H1 (cell line): Measurements from ENCODE around the gene P2RY8.

Experiments
- ATF3 ChIP-seq: IDR thresholded peaks from 2 replicates; pipeline ENCODE4 v1.6.1; 2011; ENCODE audit warnings: low read depth, mild to moderate bottlenecking, low read length; ENCODE audit not compliant: insufficient read depth
- CTCF ChIP-seq, 3 experiments: IDR thresholded peaks; 1 replicate in 2 of 3; 2 replicates in 1 of 3; pipeline versions ENCODE4 v1.5.1 to v1.6.1; 2011; ENCODE audit warnings: low read length in 3 of 3, mild to moderate bottlenecking in 3 of 3, inconsistent platforms in 2 of 3, low read depth in 1 of 3, moderate library complexity in 1 of 3; ENCODE audit not compliant: insufficient read depth in 1 of 3; ENCODE audit errors: control extremely low read depth in 1 of 3
- EGR1 ChIP-seq: IDR thresholded peaks from 2 replicates; pipeline ENCODE4 v1.6.1; 2011; ENCODE audit warnings: low read depth, low read length, borderline replicate concordance
- HDAC2 ChIP-seq, 2 experiments: fragments of 300-600 bp in 1 of 2; sonication (generic) in 1 of 2; IDR thresholded peaks; 2 replicates each; pipeline ENCODE4 v1.6.1; 2011 to 2012; ENCODE audit warnings: low read depth in 2 of 2, low read length in 2 of 2, mild to moderate bottlenecking in 2 of 2, moderate library complexity in 2 of 2, borderline replicate concordance in 1 of 2, inconsistent platforms in 1 of 2
- HDAC6 ChIP-seq: IDR thresholded peaks from one replicate; pipeline ENCODE4 v1.7.1; 2012; ENCODE audit warnings: low read depth, mild to moderate bottlenecking, inconsistent platforms, low read length, moderate library complexity
- POLR2A ChIP-seq, 2 experiments: IDR thresholded peaks; 1 replicate in 1 of 2; 2 replicates in 1 of 2; pipeline ENCODE4 v1.6.1; 2011; ENCODE audit warnings: low read depth in 2 of 2, low read length in 2 of 2, mild to moderate bottlenecking in 2 of 2; ENCODE audit errors: control extremely low read depth in 1 of 2
- SIX5 ChIP-seq: IDR thresholded peaks from 2 replicates; pipeline ENCODE4 v1.6.1; 2011; ENCODE audit warnings: mild to moderate bottlenecking, low read depth, low read length
- SP2 ChIP-seq: IDR thresholded peaks from 2 replicates; pipeline ENCODE4 v1.6.1; 2012; ENCODE audit warnings: mild to moderate bottlenecking, low read length, inconsistent platforms

GRCh38 chrX:1487401-1487800, 49.6 kb downstream of the P2RY8 start:
- TF ChIP-seq POLR2A (IDR thresholded peaks at IDR 0.05; ENCODE audit: control extremely low read depth in 1 of 2, low read depth in 2 of 2, low read length in 2 of 2) (no peak), HDAC6 (no peak), CTCF (IDR thresholded peaks at IDR 0.05; ENCODE audit: control extremely low read depth in 1 of 3, insufficient read depth in 1 of 3, low read depth in 1 of 3, low read length in 3 of 3) (no peak), HDAC2 (IDR thresholded peaks at IDR 0.05; ENCODE audit: borderline replicate concordance in 1 of 2, low read depth in 2 of 2, low read length in 2 of 2) (no peak), SIX5 (no peak), EGR1 (no peak), ATF3 (no peak), SP2 (no peak)
